ENCODE measurements around the gene NABP2. TPM values are rescaled to one million over a fixed set of nuclear protein-coding genes. Genes with fewer than 3 reads are reported as not detected.
"Not testable (repeated sequence)": the region's sequence is repeated elsewhere in the genome, so short reads cannot be mapped to it uniquely, and the experiment has no call there.

NABP2 gene
- total RNA-seq, 2 experiments from 2014 or later, result 69.1 to 76.0 TPM

- intact Hi-C loops (cut with DNase I, micrococcal nuclease), result loop anchor here (1.0 to 10.0 kb wide), 11 partner anchors 9 to 201 kb away; partner anchors contain the start of genes SPRYD4 (in 2 of the 2), ANKRD52 (in 1 of the 2), CS (in 1 of the 2) and ESYT1 (in 1 of the 2)
- DNase-seq, result no peak
- ChIA-PET POLR2A (interaction anchor here (0.9 to 1.5 kb wide), 3 partner anchors 11 to 48 kb away, joined by 3 read pairs; partner anchors contain the start of genes CNPY2 and RNF41), CTCF (interaction anchor here (0.5 to 5.1 kb wide), 13 partner anchors 10 to 182 kb away, joined by 3 to 26 read pairs (median 4); partner anchors contain the start of genes ANKRD52, CNPY2, PA2G4 and SMARCC2)
- Mint-ChIP-seq H3K36me3 (ENCODE audit: low read depth) (peaks cover 12% of the 10 kb centered on the region), H3K27ac (peak overlapping the region; percentile 34), H3K4me1 (peaks cover 9% of the 10 kb centered on the region), H3K27me3 (no peaks in the 10 kb centered on the region), H3K4me3 (peak overlapping the region; percentile 89), H3K9me3 (ENCODE audit: low read depth) (no peaks in the 10 kb centered on the region)
- ATAC-seq, result no peak
These were observed 43.4 kb downstream of the NABP2 start for GRCh38 chr12:56267443-56268071.

DNA sequence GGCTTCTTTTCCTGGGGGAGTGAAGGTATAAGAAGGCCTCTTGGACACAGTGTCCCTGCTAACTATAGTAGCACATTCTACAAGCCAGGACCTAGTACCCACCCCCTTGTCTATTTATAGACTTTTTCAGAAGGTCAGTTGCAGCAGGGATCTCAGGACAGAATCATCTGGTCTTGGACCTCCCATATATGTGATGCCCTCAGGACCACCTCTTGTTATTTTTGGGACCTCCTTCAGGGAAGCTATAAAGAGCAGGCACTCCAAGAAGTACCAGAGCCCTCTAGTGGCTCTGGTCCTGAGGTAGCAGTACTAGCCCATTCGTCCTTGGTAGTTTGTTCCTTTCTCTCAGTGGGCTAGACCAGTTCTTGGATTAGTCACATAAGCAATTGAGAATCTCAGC lies 46.9 kb downstream of the NABP2 start:
- no peaks in the 10 kb centered on the region for H3K27me3 Mint-ChIP-seq
- H3K36me3 Mint-ChIP-seq (ENCODE audit: low read depth), result peaks cover 29% of the 10 kb centered on the region
- H3K9me3 Mint-ChIP-seq (ENCODE audit: low read depth), result no peaks in the 10 kb centered on the region
- intact Hi-C loops (cut with DNase I, micrococcal nuclease), result no loop called here
- ChIA-PET CTCF (interaction anchor here (0.6 kb wide), 3 partner anchors 25 to 274 kb away, joined by 4 read pairs; partner anchors contain the start of gene SUOX), POLR2A (no interaction called here)
- peaks cover 9% of the 10 kb centered on the region for H3K4me1 Mint-ChIP-seq
- no peak overlapping the region for H3K27ac Mint-ChIP-seq
- ATAC-seq (peak; percentile 20), DNase-seq (no peak)
- H3K4me3 Mint-ChIP-seq, result no peak overlapping the region

- H3K27ac Mint-ChIP-seq; H3K4me3 Mint-ChIP-seq; intact Hi-C loops (cut with DNase I, micrococcal nuclease); POLR2A ChIA-PET; DNase-seq; H3K4me1 Mint-ChIP-seq; H3K27me3 Mint-ChIP-seq; ATAC-seq; H3K9me3 Mint-ChIP-seq (ENCODE audit: low read depth): not testable (repeated sequence)
- H3K36me3 Mint-ChIP-seq (ENCODE audit: low read depth), result peaks cover 32% of the 10 kb centered on the region
- CTCF ChIA-PET, result interaction anchor here (0.6 kb wide), 1 partner anchor 213 kb away, joined by 3 read pairs; no protein-coding TSS in a partner anchor
These were observed 48.3 kb downstream of the NABP2 start for GRCh38 chr12:56272468-56272867.

- peaks cover 39% of the 10 kb centered on the region for H3K36me3 Mint-ChIP-seq (ENCODE audit: low read depth)
- ATAC-seq, result no peak
- POLR2A ChIA-PET, result no interaction called here
- no peak for DNase-seq
- no peaks in the 10 kb centered on the region for H3K27me3 Mint-ChIP-seq
- H3K4me3 Mint-ChIP-seq, result no peak overlapping the region
- no peaks in the 10 kb centered on the region for H3K9me3 Mint-ChIP-seq (ENCODE audit: low read depth)
- no peak overlapping the region for H3K27ac Mint-ChIP-seq
- CTCF ChIA-PET, result no interaction called here
- intact Hi-C loops (cut with DNase I, micrococcal nuclease), result no loop called here
- H3K4me1 Mint-ChIP-seq, result no peaks in the 10 kb centered on the region
These were observed 50.2 kb downstream of the NABP2 start for GRCh38 chr12:56274299-56274698.

DNA sequence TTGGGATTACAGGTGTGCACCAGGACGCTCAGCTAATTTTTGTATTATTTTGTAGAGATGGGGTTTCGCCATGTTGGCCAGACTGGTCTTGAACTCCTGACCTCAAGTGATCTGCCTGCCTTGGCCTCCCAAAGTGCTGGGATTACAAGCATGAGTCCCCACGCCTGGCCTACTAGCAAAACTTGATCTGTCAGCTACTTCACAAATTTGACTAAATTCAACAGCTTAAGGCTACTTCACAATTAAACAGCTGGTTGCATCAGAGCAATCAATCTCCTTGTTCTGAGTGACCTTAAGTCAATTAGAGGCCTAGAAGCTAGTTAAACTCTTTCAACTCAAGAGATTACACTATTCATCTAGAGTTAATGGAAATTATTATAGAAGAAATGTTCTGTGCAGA lies 54.8 kb downstream of the NABP2 start:
- H3K36me3 Mint-ChIP-seq (ENCODE audit: low read depth), result peaks cover 49% of the 10 kb centered on the region
- ATAC-seq, result no peak
- no peak overlapping the region for H3K4me3 Mint-ChIP-seq
- H3K27ac Mint-ChIP-seq, result no peak overlapping the region
- intact Hi-C loops (cut with DNase I, micrococcal nuclease), result no loop called here
- H3K27me3 Mint-ChIP-seq, result no peaks in the 10 kb centered on the region
- CTCF ChIA-PET, result interaction anchor here (0.8 to 1.1 kb wide), 5 partner anchors 16 to 186 kb away, joined by 3 to 4 read pairs (median 3); partner anchors contain the start of gene ANKRD52
- no peaks in the 10 kb centered on the region for H3K4me1 Mint-ChIP-seq
- no peaks in the 10 kb centered on the region for H3K9me3 Mint-ChIP-seq (ENCODE audit: low read depth)
- POLR2A ChIA-PET, result no interaction called here
- no peak for DNase-seq

Other genes starting within 250 kb of the NABP2 start
- gene SUOX, start 227.1 kb upstream of the NABP2 start, total RNA-seq, result 1 to 10 TPM; 2.9 to 3.4 TPM
- 10 to 100 TPM; 14.9 to 16.3 TPM for gene IKZF4, start 203.3 kb upstream of the NABP2 start, total RNA-seq
- 10 to 100 TPM; 33.9 to 64.0 TPM for gene RPS26, start 182.4 kb upstream of the NABP2 start, total RNA-seq
- under 1 TPM; 0.32 to 0.57 TPM for gene ERBB3, start 144.2 kb upstream of the NABP2 start, total RNA-seq
- 100 to 1,000 TPM; 446 to 695 TPM for gene PA2G4, start 119.8 kb upstream of the NABP2 start, total RNA-seq
- gene RPL41, start 107.7 kb upstream of the NABP2 start, total RNA-seq, result 1,000 to 10,000 TPM; 5,101 to 9,949 TPM
- gene ZC3H10, start 106.1 kb upstream of the NABP2 start, total RNA-seq, result 1 to 10 TPM; 6.4 to 6.5 TPM
- 100 to 1,000 TPM; 132 to 160 TPM for gene ESYT1, start 96.1 kb upstream of the NABP2 start, total RNA-seq
- gene MYL6B, start 71.8 kb upstream of the NABP2 start, total RNA-seq, result 10 to 100 TPM; 76.3 to 79.3 TPM
- 100 to 1,000 TPM; 692 to 918 TPM for gene MYL6, start 66.0 kb upstream of the NABP2 start, total RNA-seq
- 100 to 1,000 TPM in 1 of 2 experiments, 10 to 100 TPM in 1; 96.9 to 123 TPM for gene SMARCC2, start 34.9 kb upstream of the NABP2 start, total RNA-seq
- 10 to 100 TPM; 25.2 to 28.8 TPM for gene RNF41, start 2.4 kb upstream of the NABP2 start, total RNA-seq
- 1 to 10 TPM in 1 of 2 experiments, under 1 TPM in 1; 0.53 to 1.3 TPM for gene SLC39A5, start 5.7 kb downstream of the NABP2 start, total RNA-seq
- 10 to 100 TPM; 29.2 to 31.0 TPM for gene ANKRD52, start 34.0 kb downstream of the NABP2 start, total RNA-seq
- 1 to 10 TPM; 5.2 to 7.5 TPM for gene COQ10A, start 42.6 kb downstream of the NABP2 start, total RNA-seq
- 100 to 1,000 TPM; 197 to 293 TPM for gene CS, start 76.0 kb downstream of the NABP2 start, total RNA-seq
- 10 to 100 TPM; 77.4 to 82.6 TPM for gene CNPY2, start 91.6 kb downstream of the NABP2 start, total RNA-seq
- gene PAN2, start 109.7 kb downstream of the NABP2 start, total RNA-seq, result 10 to 100 TPM; 54.6 to 62.5 TPM
- 10 to 100 TPM; 18.5 to 21.6 TPM for gene IL23A, start 114.5 kb downstream of the NABP2 start, total RNA-seq
- gene STAT2, start 135.8 kb downstream of the NABP2 start, total RNA-seq, result 100 to 1,000 TPM; 116 to 124 TPM
- not detected for gene APOF, start 138.5 kb downstream of the NABP2 start, total RNA-seq
- 10 to 100 TPM; 46.3 to 47.3 TPM for gene TIMELESS, start 225.1 kb downstream of the NABP2 start, total RNA-seq
- not detected for gene MIP, start 230.3 kb downstream of the NABP2 start, total RNA-seq
- 1 to 10 TPM; 3.1 TPM for gene SPRYD4, start 244.2 kb downstream of the NABP2 start, total RNA-seq